ENCODE data around the gene D2HGDH.
"Not testable (repeated sequence)": the region's sequence is repeated elsewhere in the genome, so short reads cannot be mapped to it uniquely, and the experiment has no call there.

The D2HGDH gene

GRCh38 chr2:241813644-241814392 is 79.4 kb downstream of the D2HGDH start:
- Histone ChIP-seq H3K9ac (ENCODE audit: low read length) (no peak overlapping the region), H3K36me3 (ENCODE audit: control insufficient read depth, insufficient read depth, low read length) (no peaks in the 10 kb centered on the region), H3K4me3 (ENCODE audit: low read length) (no peak overlapping the region), H3K27ac (ENCODE audit: low read depth, low read length) (no peak overlapping the region), H3K4me1 (ENCODE audit: control insufficient read depth, insufficient read depth, low read length) (no peaks in the 10 kb centered on the region), H3K27me3 (ENCODE audit: control insufficient read depth, insufficient read depth, low read length) (peaks cover 3% of the 10 kb centered on the region)

- Histone ChIP-seq H3K9ac (ENCODE audit: low read length) (no peak overlapping the region), H3K4me1 (ENCODE audit: control insufficient read depth, insufficient read depth, low read length) (no peaks in the 10 kb centered on the region), H3K4me3 (ENCODE audit: low read length) (no peak overlapping the region), H3K27ac (ENCODE audit: low read depth, low read length) (no peak overlapping the region), H3K27me3 (ENCODE audit: control insufficient read depth, insufficient read depth, low read length) (peaks cover 3% of the 10 kb centered on the region), H3K36me3 (ENCODE audit: control insufficient read depth, insufficient read depth, low read length) (no peaks in the 10 kb centered on the region)
These were observed 79.9 kb downstream of the D2HGDH start for GRCh38 chr2:241814393-241814642.

GRCh38 chr2:241814643-241815476 is 80.4 kb downstream of the D2HGDH start:
- no peak overlapping the region for H3K4me3 ChIP-seq (ENCODE audit: low read length)
- no peak overlapping the region for H3K27ac ChIP-seq (ENCODE audit: low read depth, low read length)
- H3K27me3 ChIP-seq (ENCODE audit: control insufficient read depth, insufficient read depth, low read length), result peaks cover 3% of the 10 kb centered on the region

GRCh38 chr2:241815477-241816430 is 81.3 kb downstream of the D2HGDH start:
- Histone ChIP-seq H3K36me3 (ENCODE audit: control insufficient read depth, insufficient read depth, low read length) (no peaks in the 10 kb centered on the region), H3K4me3 (ENCODE audit: low read length) (no peak overlapping the region), H3K27me3 (ENCODE audit: control insufficient read depth, insufficient read depth, low read length) (peaks cover 3% of the 10 kb centered on the region), H3K9ac (ENCODE audit: low read length) (no peak overlapping the region), H3K4me1 (ENCODE audit: control insufficient read depth, insufficient read depth, low read length) (no peaks in the 10 kb centered on the region), H3K27ac (ENCODE audit: low read depth, low read length) (no peak overlapping the region)

More at GRCh38 chr2:241814643-241815476, 80.4 kb downstream of the D2HGDH start:
- H3K9ac ChIP-seq (ENCODE audit: low read length), result no peak overlapping the region
- H3K36me3 ChIP-seq (ENCODE audit: control insufficient read depth, insufficient read depth, low read length), result no peaks in the 10 kb centered on the region
- no peaks in the 10 kb centered on the region for H3K4me1 ChIP-seq (ENCODE audit: control insufficient read depth, insufficient read depth, low read length)

GRCh38 chr2:241816431-241817121 is 82.1 kb downstream of the D2HGDH start:
- no peaks in the 10 kb centered on the region for H3K4me1 ChIP-seq (ENCODE audit: control insufficient read depth, insufficient read depth, low read length)
- H3K36me3 ChIP-seq (ENCODE audit: control insufficient read depth, insufficient read depth, low read length), result no peaks in the 10 kb centered on the region
- H3K4me3 ChIP-seq (ENCODE audit: low read length), result no peak overlapping the region
- no peak overlapping the region for H3K9ac ChIP-seq (ENCODE audit: low read length)
- no peak overlapping the region for H3K27ac ChIP-seq (ENCODE audit: low read depth, low read length)
- H3K27me3 ChIP-seq (ENCODE audit: control insufficient read depth, insufficient read depth, low read length), result peaks cover 3% of the 10 kb centered on the region

GRCh38 chr2:241817126-241817820 is 82.8 kb downstream of the D2HGDH start:
- no peak overlapping the region for H3K27ac ChIP-seq (ENCODE audit: low read depth, low read length)
- peaks cover 3% of the 10 kb centered on the region for H3K27me3 ChIP-seq (ENCODE audit: control insufficient read depth, insufficient read depth, low read length)
- no peak overlapping the region for H3K9ac ChIP-seq (ENCODE audit: low read length)
- H3K36me3 ChIP-seq (ENCODE audit: control insufficient read depth, insufficient read depth, low read length), result no peaks in the 10 kb centered on the region
- no peak overlapping the region for H3K4me3 ChIP-seq (ENCODE audit: low read length)
- no peaks in the 10 kb centered on the region for H3K4me1 ChIP-seq (ENCODE audit: control insufficient read depth, insufficient read depth, low read length)

GRCh38 chr2:241817821-241818215 is 83.4 kb downstream of the D2HGDH start:
- H3K27me3 ChIP-seq (ENCODE audit: control insufficient read depth, insufficient read depth, low read length); H3K36me3 ChIP-seq (ENCODE audit: control insufficient read depth, insufficient read depth, low read length); H3K9ac ChIP-seq (ENCODE audit: low read length); H3K4me3 ChIP-seq (ENCODE audit: low read length); H3K4me1 ChIP-seq (ENCODE audit: control insufficient read depth, insufficient read depth, low read length); H3K27ac ChIP-seq (ENCODE audit: low read depth, low read length): not testable (repeated sequence)

All from rectal smooth muscle tissue (tissue), 1 donor.